Activated CD4-positive, alpha-beta T cell treated with anti-CD3 and anti-CD28 coated beads for 36 hours (primary cell): ENCODE measurements around the gene TMPRSS4. TPM values are rescaled to one million over a fixed set of nuclear protein-coding genes. Genes with fewer than 3 reads are reported as not detected.

ENCODE experiments used
- ATAC-seq: fragments of 200-7000 bp; cut with Tn5 transposase; one replicate; pipeline ENCODE4 v1.10.0; 2021; ENCODE audit warnings: mild to moderate bottlenecking, moderate library complexity
- CTCF ChIA-PET: fragments of 350-600 bp; sonication (Branson Sonifier 250); formaldehyde crosslinking; loops from one replicate; lab custom pipeline; 2021; ENCODE audit warnings: antibody characterized with exemption; lab: Charles Lee
- POLR2A ChIA-PET: fragments of 350-600 bp; sonication (Branson Sonifier 250); formaldehyde crosslinking; loops from one replicate; lab custom pipeline; 2021; ENCODE audit warnings: antibody characterized with exemption, inconsistent platforms; lab: Charles Lee
- DNase-seq: peaks from one replicate; pipeline ENCODE4 v3.0.0-alpha.2; 2020
- H3K27ac Mint-ChIP-seq: one replicate; pipeline ENCODE4 v1.8.0; 2021; ENCODE audit warnings: mixed read lengths
- H3K27me3 Mint-ChIP-seq: one replicate; pipeline ENCODE4 v1.8.0; 2021; ENCODE audit warnings: mixed read lengths
- H3K36me3 Mint-ChIP-seq: one replicate; pipeline ENCODE4 v1.8.0; 2021; ENCODE audit warnings: low read depth, mixed read lengths
- H3K4me1 Mint-ChIP-seq: one replicate; pipeline ENCODE4 v1.8.0; 2021; ENCODE audit warnings: mixed read lengths
- H3K4me3 Mint-ChIP-seq: one replicate; pipeline ENCODE4 v1.8.0; 2021; ENCODE audit warnings: mild to moderate bottlenecking, moderate library complexity, mixed read lengths
- H3K9me3 Mint-ChIP-seq: one replicate; pipeline ENCODE4 v1.8.0; 2021; ENCODE audit warnings: low read depth, mixed read lengths
- intact Hi-C, 2 experiments: fragments of 100-400 bp; cut with DNase I in 1 of 2; cut with micrococcal nuclease in 1 of 2; formaldehyde crosslinking; loops; one replicate each; pipeline versions ENCODE4 v1.14.2 to v1.15.1; 2022 to 2024; cut with DNase I, micrococcal nuclease
- total RNA-seq, 2 experiments: library from RNA; stranded (reverse); gene quantifications; one replicate each; pipeline ENCODE4 v1.2.3, GENCODE V29; 2021

TMPRSS4 gene
- total RNA-seq, 2 experiments from 2014 or later: not detected

DNA sequence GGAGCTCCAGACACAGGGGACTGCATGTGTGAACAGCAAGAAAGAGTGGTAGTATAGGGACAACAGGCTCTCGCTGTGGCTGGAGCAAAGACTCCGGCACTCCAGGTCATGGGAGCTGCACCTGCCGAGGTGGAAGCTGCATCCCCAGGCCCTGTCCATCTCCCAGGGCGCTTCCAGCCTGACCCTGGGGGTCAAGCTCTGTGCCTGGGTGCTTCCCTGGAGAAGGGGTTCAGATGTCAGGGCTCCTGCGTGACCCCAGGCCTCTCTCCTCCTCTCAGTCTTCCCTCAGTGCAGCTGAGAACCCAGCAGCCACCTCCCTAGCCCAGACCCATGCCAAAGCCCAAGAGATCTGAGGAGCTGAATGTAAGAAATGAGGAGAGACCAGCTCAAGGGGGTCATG is 3.4 kb downstream of the TMPRSS4 start:
- Mint-ChIP-seq H3K9me3 (no peaks in the 10 kb centered on the region), H3K4me1 (no peaks in the 10 kb centered on the region), H3K36me3 (no peaks in the 10 kb centered on the region), H3K4me3 (no peak overlapping the region), H3K27ac (no peak overlapping the region), H3K27me3 (no peaks in the 10 kb centered on the region)
- intact Hi-C loops: no loop called here
- no peak for DNase-seq
- ChIA-PET POLR2A (interaction anchor here (0.8 kb wide), 1 partner anchor 20 kb away, joined by 3 read pairs; no protein-coding TSS in a partner anchor), CTCF (interaction anchor here (0.7 to 0.8 kb wide), 3 partner anchors 11 to 89 kb away, joined by 3 to 4 read pairs (median 3); no protein-coding TSS in a partner anchor)
- no peak for ATAC-seq

GRCh38 chr11:118081241-118081958 is 4.5 kb downstream of the TMPRSS4 start:
- ATAC-seq: no peak
- Mint-ChIP-seq H3K4me3 (no peak overlapping the region), H3K36me3 (peaks cover 1% of the 10 kb centered on the region), H3K9me3 (peaks cover 1% of the 10 kb centered on the region), H3K27ac (no peak overlapping the region), H3K27me3 (no peaks in the 10 kb centered on the region), H3K4me1 (no peaks in the 10 kb centered on the region)
- no peak for DNase-seq
- ChIA-PET CTCF (interaction anchor here (0.7 kb wide), 2 partner anchors 264 to 956 kb away, joined by 3 read pairs; no protein-coding TSS in a partner anchor), POLR2A (no interaction called here)
- intact Hi-C loops: no loop called here

DNA sequence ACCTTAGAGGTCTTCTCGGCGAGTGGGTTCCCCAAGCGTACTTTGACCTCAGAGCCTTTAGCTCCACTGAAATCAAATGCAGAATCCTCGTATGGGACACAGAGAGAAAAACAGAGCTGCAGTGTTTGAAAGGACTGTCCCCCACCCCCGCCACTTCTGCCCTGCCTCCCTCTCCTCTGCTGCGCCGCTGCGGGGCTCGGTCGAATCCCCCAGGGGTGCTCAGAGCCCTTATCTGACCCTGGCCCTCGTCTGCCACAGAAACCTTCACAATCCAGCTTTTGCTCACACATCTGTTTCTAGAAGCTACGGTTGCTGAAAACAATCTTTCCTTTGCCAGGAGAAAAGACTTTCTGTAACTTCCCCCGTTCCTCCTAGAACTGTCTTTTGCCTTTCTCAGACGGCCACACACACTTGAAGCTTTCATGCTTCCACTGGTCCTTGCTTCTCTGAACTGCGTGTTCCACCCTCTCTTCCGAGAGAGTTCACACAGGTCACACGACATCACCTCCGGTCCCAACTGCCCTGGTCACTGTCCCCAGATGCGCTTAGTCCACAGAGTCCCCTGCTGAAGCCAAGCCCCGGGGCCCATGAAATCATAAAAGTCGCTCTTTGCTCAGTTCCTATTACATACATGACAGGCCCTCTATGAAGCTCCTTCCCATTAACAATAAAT is 6.1 kb downstream of the TMPRSS4 start:
- peaks cover 13% of the 10 kb centered on the region for H3K9me3 Mint-ChIP-seq
- ChIA-PET CTCF (interaction anchor here (1.0 to 1.5 kb wide), 2 partner anchors 30 to 105 kb away, joined by 3 read pairs; no protein-coding TSS in a partner anchor), POLR2A (no interaction called here)
- H3K36me3 Mint-ChIP-seq: peaks cover 3% of the 10 kb centered on the region
- intact Hi-C loops: no loop called here
- H3K4me3 Mint-ChIP-seq: no peak overlapping the region
- no peaks in the 10 kb centered on the region for H3K4me1 Mint-ChIP-seq
- H3K27me3 Mint-ChIP-seq: no peaks in the 10 kb centered on the region
- no peak for ATAC-seq
- DNase-seq: no peak
- H3K27ac Mint-ChIP-seq: no peak overlapping the region

DNA sequence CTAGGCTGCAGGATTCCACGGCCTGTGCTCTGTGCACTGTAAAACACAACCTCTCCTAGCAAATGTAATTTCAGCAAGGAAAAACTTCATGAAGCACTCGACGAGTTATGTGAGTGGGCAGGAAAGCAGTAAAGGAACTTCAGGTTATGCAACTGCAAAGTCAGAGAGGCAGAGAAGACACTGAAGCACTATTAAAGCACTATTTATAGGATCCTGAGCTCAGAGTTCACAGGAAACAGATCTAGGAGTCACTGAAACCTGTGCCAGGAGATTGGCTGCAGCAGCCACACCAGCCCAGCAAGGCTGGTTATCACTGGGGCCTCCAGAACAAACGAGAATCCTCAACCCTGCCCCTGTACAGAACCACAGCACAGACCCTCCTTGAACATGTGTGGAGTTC is 7.4 kb downstream of the TMPRSS4 start:
- intact Hi-C loops: no loop called here
- DNase-seq (no peak), ATAC-seq (no peak)
- ChIA-PET CTCF (interaction anchor here (1.0 kb wide), 1 partner anchor 281 kb away, joined by 3 read pairs; no protein-coding TSS in a partner anchor), POLR2A (no interaction called here)
- Mint-ChIP-seq H3K27me3 (peaks cover 2% of the 10 kb centered on the region), H3K36me3 (peaks cover 3% of the 10 kb centered on the region), H3K4me3 (no peak overlapping the region), H3K9me3 (peaks cover 17% of the 10 kb centered on the region), H3K4me1 (no peaks in the 10 kb centered on the region), H3K27ac (no peak overlapping the region)

- Mint-ChIP-seq H3K36me3 (peaks cover 3% of the 10 kb centered on the region), H3K4me1 (no peaks in the 10 kb centered on the region), H3K27me3 (peaks cover 5% of the 10 kb centered on the region), H3K9me3 (peaks cover 17% of the 10 kb centered on the region), H3K4me3 (no peak overlapping the region), H3K27ac (no peak overlapping the region)
- ChIA-PET POLR2A (no interaction called here), CTCF (interaction anchor here (0.7 to 1.0 kb wide), 2 partner anchors 38 to 282 kb away, joined by 3 read pairs; no protein-coding TSS in a partner anchor)
- intact Hi-C loops: no loop called here
- ATAC-seq (no peak), DNase-seq (no peak)
These were observed 7.8 kb downstream of the TMPRSS4 start for GRCh38 chr11:118084656-118085055.

DNA sequence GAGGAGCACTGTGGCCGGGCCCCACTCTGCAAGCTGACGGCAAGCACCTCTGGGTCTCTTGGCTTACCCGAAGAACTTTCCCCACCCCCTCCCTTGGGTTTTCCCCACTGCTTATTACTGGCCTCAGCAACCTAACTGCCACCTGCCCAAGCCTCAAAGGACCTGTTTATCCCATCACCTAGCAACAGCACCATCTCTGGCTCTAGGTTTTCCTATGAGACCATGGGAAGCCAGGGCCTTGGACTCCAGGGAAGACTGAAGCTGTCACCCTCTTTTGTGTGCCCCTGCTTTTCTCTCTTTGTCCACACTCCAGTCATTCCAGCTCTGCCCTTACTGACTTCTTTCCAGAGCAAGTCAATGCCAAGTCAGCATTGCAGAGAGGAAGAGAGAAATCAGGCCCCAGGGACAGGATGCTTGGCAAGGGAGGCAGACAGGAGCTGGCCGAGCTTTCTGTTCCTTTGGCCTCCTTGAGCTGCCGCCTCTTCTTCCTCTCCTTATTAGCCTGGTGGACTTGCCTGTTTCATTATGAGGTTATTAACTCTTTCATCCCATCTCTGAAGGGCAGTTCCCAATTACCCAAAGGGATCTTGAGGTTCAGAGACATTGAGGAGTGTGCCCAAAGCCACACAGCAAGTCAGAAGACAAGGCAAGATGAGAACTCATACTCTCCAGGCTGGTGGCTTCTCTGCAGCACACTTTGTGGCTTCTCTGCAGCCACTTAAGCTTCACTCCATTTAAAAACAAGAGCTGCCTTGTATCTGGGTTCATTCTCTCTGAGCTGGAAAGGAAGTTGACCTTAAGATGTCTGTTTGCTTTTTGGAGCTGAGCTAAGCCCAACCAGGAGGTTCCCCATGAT is 10.3 kb downstream of the TMPRSS4 start, which contains the start of gene SMIM35:
Gene SMIM35 (minus strand): TSS at position 51 of the 856 bp plus-strand sequence. CDS start 206 bp downstream, outside the sequence.
- H3K9me3 Mint-ChIP-seq: peaks cover 17% of the 10 kb centered on the region
- intact Hi-C loops: no loop called here
- no peak for ATAC-seq
- H3K4me3 Mint-ChIP-seq: no peak within 1 kb of the TSS
- ChIA-PET CTCF (no interaction called here), POLR2A (no interaction called here)
- H3K36me3 Mint-ChIP-seq: peaks cover 3% of the 10 kb centered on the region
- no peak within 1 kb of the TSS for H3K27ac Mint-ChIP-seq
- no peak for DNase-seq
- peaks cover 7% of the 10 kb centered on the region for H3K27me3 Mint-ChIP-seq
- H3K4me1 Mint-ChIP-seq: no peaks in the 10 kb centered on the region

DNA sequence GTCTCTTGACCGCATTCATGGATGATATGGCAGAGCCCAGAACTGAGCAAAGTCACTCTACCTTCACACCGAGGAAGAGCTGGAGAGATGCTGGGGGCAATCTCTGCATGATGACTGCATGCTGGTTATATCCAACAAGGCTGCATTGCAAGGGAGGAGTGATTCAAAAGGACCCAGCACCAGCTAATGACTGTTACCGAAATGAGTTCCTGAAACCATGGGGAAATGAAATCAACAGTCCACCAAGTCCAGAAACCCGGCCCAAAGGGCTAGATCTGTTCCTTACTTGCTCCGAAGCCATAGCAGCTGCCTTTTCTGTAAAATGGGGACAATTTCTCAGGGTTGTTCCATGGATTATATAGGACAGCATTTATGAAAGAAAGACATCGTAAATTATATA is 11.1 kb downstream of the TMPRSS4 start:
- intact Hi-C loops: no loop called here
- DNase-seq (no peak), ATAC-seq (no peak)
- CTCF ChIA-PET: interaction anchor here (2.3 kb wide), 1 partner anchor 34 kb away, joined by 7 read pairs; no protein-coding TSS in a partner anchor
- no peaks in the 10 kb centered on the region for H3K4me1 Mint-ChIP-seq
- H3K36me3 Mint-ChIP-seq: peaks cover 3% of the 10 kb centered on the region
- no peak overlapping the region for H3K4me3 Mint-ChIP-seq
- H3K27me3 Mint-ChIP-seq: peaks cover 7% of the 10 kb centered on the region
- no peak overlapping the region for H3K27ac Mint-ChIP-seq
- POLR2A ChIA-PET: no interaction called here
- H3K9me3 Mint-ChIP-seq: peaks cover 17% of the 10 kb centered on the region

GRCh38 chr11:118088531-118088930 is 11.7 kb downstream of the TMPRSS4 start:
- ATAC-seq (no peak), DNase-seq (no peak)
- H3K27me3 Mint-ChIP-seq: peaks cover 7% of the 10 kb centered on the region
- H3K36me3 Mint-ChIP-seq: peaks cover 3% of the 10 kb centered on the region
- H3K4me3 Mint-ChIP-seq: no peak overlapping the region
- H3K9me3 Mint-ChIP-seq: peaks cover 17% of the 10 kb centered on the region
- CTCF ChIA-PET: interaction anchor here (0.9 to 2.3 kb wide), 4 partner anchors 35 to 504 kb away, joined by 3 to 7 read pairs (median 4); no protein-coding TSS in a partner anchor
- no peaks in the 10 kb centered on the region for H3K4me1 Mint-ChIP-seq
- POLR2A ChIA-PET: no interaction called here
- no peak overlapping the region for H3K27ac Mint-ChIP-seq
- intact Hi-C loops: no loop called here

DNA sequence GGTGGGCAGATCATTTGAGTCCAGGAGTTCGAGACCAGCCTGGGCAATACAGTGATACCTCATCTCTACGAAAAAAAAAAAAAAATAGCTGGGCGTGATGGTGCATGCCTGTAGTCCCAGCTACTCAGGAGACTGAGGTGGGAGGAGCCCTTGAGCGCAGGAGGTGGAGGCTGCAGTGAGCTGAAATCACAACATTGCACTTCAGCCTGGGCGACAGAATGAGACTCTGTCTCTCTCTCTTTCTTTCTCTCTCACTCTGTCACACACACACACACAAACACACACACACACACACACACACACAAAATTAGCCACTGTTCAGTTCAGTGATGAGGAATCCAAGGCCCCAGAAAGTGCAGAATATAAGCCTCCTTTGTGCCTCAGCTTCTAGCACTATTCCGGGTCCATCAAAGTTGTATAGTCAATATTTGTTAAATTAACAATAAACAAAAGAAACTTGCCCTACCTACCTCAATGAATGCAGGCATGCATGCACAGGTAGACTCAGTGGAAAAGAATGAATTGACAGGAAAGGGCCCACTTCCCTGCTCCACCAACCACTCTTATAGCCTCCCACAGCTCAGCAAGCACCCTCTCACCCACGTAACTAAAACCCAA is 13.8 kb downstream of the TMPRSS4 start:
- Mint-ChIP-seq H3K4me3 (no peak overlapping the region), H3K9me3 (peaks cover 17% of the 10 kb centered on the region), H3K27me3 (peaks cover 7% of the 10 kb centered on the region), H3K27ac (no peak overlapping the region), H3K4me1 (no peaks in the 10 kb centered on the region), H3K36me3 (peaks cover 3% of the 10 kb centered on the region)
- ChIA-PET POLR2A (no interaction called here), CTCF (interaction anchor here (1.6 kb wide), 1 partner anchor 144 kb away, joined by 5 read pairs; no protein-coding TSS in a partner anchor)
- DNase-seq: no peak
- ATAC-seq: no peak
- intact Hi-C loops: no loop called here

DNA sequence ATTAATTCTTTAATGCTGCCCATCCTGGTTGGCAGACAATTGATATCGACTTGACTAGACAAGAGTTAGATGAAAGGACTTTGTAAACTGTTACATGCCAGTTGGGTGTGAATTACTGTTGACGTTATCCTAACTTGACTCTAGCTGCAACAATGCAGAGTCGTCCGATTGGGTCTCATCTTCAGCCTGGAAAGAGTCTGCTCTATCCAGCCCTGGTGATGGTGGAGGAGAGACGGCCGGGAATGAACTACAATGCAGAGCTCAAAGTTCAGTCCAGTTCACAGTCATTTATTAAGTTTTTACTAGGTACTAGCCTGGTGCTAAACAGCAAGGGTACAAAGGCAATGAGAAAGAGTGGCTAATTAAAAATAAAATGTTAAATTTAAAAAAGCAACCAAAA is 14.8 kb downstream of the TMPRSS4 start:
- no peaks in the 10 kb centered on the region for H3K36me3 Mint-ChIP-seq
- no peak for DNase-seq
- H3K27ac Mint-ChIP-seq: no peak overlapping the region
- POLR2A ChIA-PET: no interaction called here
- H3K27me3 Mint-ChIP-seq: peaks cover 7% of the 10 kb centered on the region
- CTCF ChIA-PET: interaction anchor here (0.6 to 0.7 kb wide), 2 partner anchors 11 to 258 kb away, joined by 3 read pairs; no protein-coding TSS in a partner anchor
- H3K9me3 Mint-ChIP-seq: peaks cover 15% of the 10 kb centered on the region
- no peak for ATAC-seq
- intact Hi-C loops: no loop called here
- no peaks in the 10 kb centered on the region for H3K4me1 Mint-ChIP-seq
- H3K4me3 Mint-ChIP-seq: no peak overlapping the region
